Islet precursor cell (in vitro differentiated cells): ENCODE results near the gene CHCHD3.

Experiments used
- DNase-seq: peaks from one replicate; pipeline ENCODE4 v3.0.0-alpha.2; 2018

Gene CHCHD3

GRCh38 chr7:132760244-132760623, 321.7 kb downstream of the CHCHD3 start:
- DNase-seq = no peak

- DNase-seq = no peak
Measured at GRCh38 chr7:132759482-132760243, 322.2 kb downstream of the CHCHD3 start.

GRCh38 chr7:132758986-132759385, 322.9 kb downstream of the CHCHD3 start:
- DNase-seq = no peak

GRCh38 chr7:132757783-132758182, 324.1 kb downstream of the CHCHD3 start:
- no peak for DNase-seq

- no peak for DNase-seq
Measured at GRCh38 chr7:132756484-132756990, 325.4 kb downstream of the CHCHD3 start.

GRCh38 chr7:132755538-132756483, 326.1 kb downstream of the CHCHD3 start:
- DNase-seq = no peak

- no peak for DNase-seq
Measured at GRCh38 chr7:132752431-132752830, 329.5 kb downstream of the CHCHD3 start.

- no peak for DNase-seq
Measured at GRCh38 chr7:132751244-132751647, 330.6 kb downstream of the CHCHD3 start.

GRCh38 chr7:132750530-132751217, 331.2 kb downstream of the CHCHD3 start:
- DNase-seq = no peak

GRCh38 chr7:132750096-132750495, 331.8 kb downstream of the CHCHD3 start:
- DNase-seq = no peak

- no peak for DNase-seq
Measured at GRCh38 chr7:132745510-132745909, 336.4 kb downstream of the CHCHD3 start.

GRCh38 chr7:132743974-132744373, 337.9 kb downstream of the CHCHD3 start:
- DNase-seq = no peak

GRCh38 chr7:132742189-132742612, 339.7 kb downstream of the CHCHD3 start:
- DNase-seq = no peak

GRCh38 chr7:132740176-132740575, 341.7 kb downstream of the CHCHD3 start:
- DNase-seq = no peak

GRCh38 chr7:132739271-132739955, 342.5 kb downstream of the CHCHD3 start:
- no peak for DNase-seq

GRCh38 chr7:132738254-132738653, 343.6 kb downstream of the CHCHD3 start:
- no peak for DNase-seq

GRCh38 chr7:132735476-132735875, 346.4 kb downstream of the CHCHD3 start:
- DNase-seq = no peak
